HepG2 (cell line): ENCODE data around the gene RGS19.

Source experiments
- SETDB1 ChIP-seq: sonication (generic); formaldehyde crosslinking; IDR thresholded peaks from 2 replicates; pipeline ENCODE4 v1.5.1; 2020; ENCODE audit warnings: missing genetic modification reagents, mild to moderate bottlenecking, borderline replicate concordance
- ZKSCAN1 ChIP-seq: fragments of 150-350 bp; IDR thresholded peaks from 2 replicates; pipeline ENCODE4 v1.6.1; 2014; ENCODE audit warnings: low read length
- ZNF703 ChIP-seq: sonication (generic); formaldehyde crosslinking; IDR thresholded peaks from 2 replicates; pipeline ENCODE4 v1.5.1; 2020; ENCODE audit warnings: missing genetic modification reagents, mild to moderate bottlenecking, moderate library complexity, borderline replicate concordance

GRCh38 chr20:64039293-64040160 lies 39.8 kb downstream of the RGS19 start:
- no peak for TF ChIP-seq SETDB1 (CRISPR knock-in tag)
- TF ChIP-seq ZKSCAN1 = no peak
- TF ChIP-seq ZNF703 = no peak
